ENCODE data around the gene FBXO47. TPM values are rescaled to one million over a fixed set of nuclear protein-coding genes. Genes with fewer than 3 reads are reported as not detected.

Gene FBXO47
- total and polyA plus RNA-seq, 9 of the 15 experiments (the other 6 are each of a cell fraction or from before 2014, with no cell fraction given), result not detected

DNA sequence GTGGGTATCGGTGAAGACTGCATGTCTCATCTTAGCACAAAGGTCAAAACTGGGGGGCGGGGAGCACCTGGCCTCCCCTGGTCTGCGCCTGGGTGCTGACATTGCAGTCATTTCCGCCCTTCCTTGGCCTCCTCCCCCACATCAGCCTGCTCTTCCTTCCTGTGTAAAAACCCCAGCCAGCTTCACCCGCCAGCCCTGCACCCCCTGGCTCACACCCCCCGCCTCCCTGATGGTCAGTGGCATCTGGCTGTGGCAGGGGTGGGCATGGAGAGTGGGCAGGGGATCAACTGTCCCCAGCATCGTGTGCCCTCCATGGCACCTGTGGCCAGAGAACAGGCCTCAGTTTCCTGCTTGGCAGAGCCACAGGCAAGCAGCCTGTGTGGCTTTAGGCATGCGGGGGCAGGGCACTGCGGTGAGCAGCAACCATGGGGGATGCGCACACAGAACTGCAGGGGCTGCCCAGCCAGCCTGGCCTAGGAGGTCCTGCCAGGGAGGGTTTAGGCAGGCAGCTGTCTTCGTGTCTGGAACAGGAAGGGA, 68.3 kb downstream of the FBXO47 start (continued):
- TF ChIP-seq MAFG (tag; conservative IDR thresholded peaks at IDR 0.05), result no peak
- peak; percentile 44; the same call in 1 of the 2 replicates for TF ChIP-seq ETV1 (tag; conservative IDR thresholded peaks at IDR 0.05; ENCODE audit: low read depth)
- TF ChIP-seq RBM39 (optimal IDR thresholded peaks at IDR 0.05; ENCODE audit: low read depth, low read length), result no peak
- TF ChIP-seq ZNF77 (CRISPR knock-in tag; IDR thresholded peaks at IDR 0.05), result no peak
- TF ChIP-seq DPF2 (IDR thresholded peaks at IDR 0.05), result 0 out of 2 replicates have a peak, but pooled peaks have one; percentile 28
- no peak for TF ChIP-seq NFRKB (IDR thresholded peaks at IDR 0.05; ENCODE audit: low read depth)
- no peak for TF ChIP-seq ZFP36 (IDR thresholded peaks at IDR 0.05; ENCODE audit: low read depth, low read length, partially characterized antibody)
- no peak for TF ChIP-seq HNRNPK (IDR thresholded peaks at IDR 0.05; ENCODE audit: low read depth, low read length, poor library complexity, severe bottlenecking)
- no peak for TF ChIP-seq NFYB (IDR thresholded peaks at IDR 0.05; ENCODE audit: extremely low read depth, insufficient read length)
- peak; percentile 21; the same call in 1 of the 2 replicates for TF ChIP-seq HCFC1 (IDR thresholded peaks at IDR 0.05; ENCODE audit: low read depth, low read length)
- no peak for TF ChIP-seq ZBTB8A (IDR thresholded peaks at IDR 0.05; ENCODE audit: partially characterized antibody)
- TF ChIP-seq, protein P1, sequence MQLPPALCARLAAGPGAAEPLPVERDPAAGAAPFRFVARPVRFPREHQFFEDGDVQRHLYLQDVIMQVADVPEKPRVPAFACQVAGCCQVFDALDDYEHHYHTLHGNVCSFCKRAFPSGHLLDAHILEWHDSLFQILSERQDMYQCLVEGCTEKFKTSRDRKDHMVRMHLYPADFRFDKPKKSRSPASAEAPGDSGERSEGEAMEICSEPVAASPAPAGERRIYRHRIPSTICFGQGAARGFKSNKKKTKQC (CRISPR knock-in tag; IDR thresholded peaks at IDR 0.05), result no peak
- TF ChIP-seq NR2C2 (CRISPR knock-in tag; IDR thresholded peaks at IDR 0.05), result no peak
- TF ChIP-seq NR2C2 (tag; IDR thresholded peaks at IDR 0.05), result peak; percentile 75; the same call in 1 of the 2 replicates
- no peak for TF ChIP-seq STAT5A (IDR thresholded peaks at IDR 0.05; ENCODE audit: borderline replicate concordance, low read length)
- TF ChIP-seq SREBF1 (IDR thresholded peaks at IDR 0.05; ENCODE audit: borderline replicate concordance, low read depth, low read length), result no peak
- no peak for TF ChIP-seq XRCC4 (IDR thresholded peaks at IDR 0.05; ENCODE audit: extremely low read depth, insufficient read depth, insufficient read length)
- TF ChIP-seq GABPA (tag; conservative IDR thresholded peaks at IDR 0.05; ENCODE audit: low read depth), result peak; percentile 75
- no peak for TF ChIP-seq ILK (tag; IDR thresholded peaks at IDR 0.05; ENCODE audit: borderline replicate concordance, low read depth)
- TF ChIP-seq, protein P2, sequence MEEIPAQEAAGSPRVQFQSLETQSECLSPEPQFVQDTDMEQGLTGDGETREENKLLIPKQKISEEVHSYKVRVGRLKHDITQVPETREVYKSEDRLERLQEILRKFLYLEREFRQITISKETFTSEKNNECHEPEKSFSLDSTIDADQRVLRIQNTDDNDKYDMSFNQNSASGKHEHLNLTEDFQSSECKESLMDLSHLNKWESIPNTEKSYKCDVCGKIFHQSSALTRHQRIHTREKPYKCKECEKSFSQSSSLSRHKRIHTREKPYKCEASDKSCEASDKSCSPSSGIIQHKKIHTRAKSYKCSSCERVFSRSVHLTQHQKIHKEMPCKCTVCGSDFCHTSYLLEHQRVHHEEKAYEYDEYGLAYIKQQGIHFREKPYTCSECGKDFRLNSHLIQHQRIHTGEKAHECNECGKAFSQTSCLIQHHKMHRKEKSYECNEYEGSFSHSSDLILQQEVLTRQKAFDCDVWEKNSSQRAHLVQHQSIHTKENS (CRISPR knock-in tag; IDR thresholded peaks at IDR 0.05), result no peak
- TF ChIP-seq SAFB (IDR thresholded peaks at IDR 0.05; ENCODE audit: borderline replicate concordance, low read depth, low read length), result no peak
- TF ChIP-seq, protein P3, sequence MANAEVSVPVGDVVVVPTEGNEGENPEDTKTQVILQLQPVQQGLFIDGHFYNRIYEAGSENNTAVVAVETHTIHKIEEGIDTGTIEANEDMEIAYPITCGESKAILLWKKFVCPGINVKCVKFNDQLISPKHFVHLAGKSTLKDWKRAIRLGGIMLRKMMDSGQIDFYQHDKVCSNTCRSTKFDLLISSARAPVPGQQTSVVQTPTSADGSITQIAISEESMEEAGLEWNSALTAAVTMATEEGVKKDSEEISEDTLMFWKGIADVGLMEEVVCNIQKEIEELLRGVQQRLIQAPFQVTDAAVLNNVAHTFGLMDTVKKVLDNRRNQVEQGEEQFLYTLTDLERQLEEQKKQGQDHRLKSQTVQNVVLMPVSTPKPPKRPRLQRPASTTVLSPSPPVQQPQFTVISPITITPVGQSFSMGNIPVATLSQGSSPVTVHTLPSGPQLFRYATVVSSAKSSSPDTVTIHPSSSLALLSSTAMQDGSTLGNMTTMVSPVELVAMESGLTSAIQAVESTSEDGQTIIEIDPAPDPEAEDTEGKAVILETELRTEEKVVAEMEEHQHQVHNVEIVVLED (CRISPR knock-in tag; IDR thresholded peaks at IDR 0.05), result no peak
- TF ChIP-seq SIN3B (IDR thresholded peaks at IDR 0.05; ENCODE audit: low read depth), result no peak
- TF ChIP-seq, protein P4, sequence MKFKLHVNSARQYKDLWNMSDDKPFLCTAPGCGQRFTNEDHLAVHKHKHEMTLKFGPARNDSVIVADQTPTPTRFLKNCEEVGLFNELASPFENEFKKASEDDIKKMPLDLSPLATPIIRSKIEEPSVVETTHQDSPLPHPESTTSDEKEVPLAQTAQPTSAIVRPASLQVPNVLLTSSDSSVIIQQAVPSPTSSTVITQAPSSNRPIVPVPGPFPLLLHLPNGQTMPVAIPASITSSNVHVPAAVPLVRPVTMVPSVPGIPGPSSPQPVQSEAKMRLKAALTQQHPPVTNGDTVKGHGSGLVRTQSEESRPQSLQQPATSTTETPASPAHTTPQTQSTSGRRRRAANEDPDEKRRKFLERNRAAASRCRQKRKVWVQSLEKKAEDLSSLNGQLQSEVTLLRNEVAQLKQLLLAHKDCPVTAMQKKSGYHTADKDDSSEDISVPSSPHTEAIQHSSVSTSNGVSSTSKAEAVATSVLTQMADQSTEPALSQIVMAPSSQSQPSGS (CRISPR knock-in tag; IDR thresholded peaks at IDR 0.05), result no peak
- TF ChIP-seq NCOR1 (IDR thresholded peaks at IDR 0.05), result peak; percentile 44

Data from K562 (cell line).